SK-N-SH (cell line): ENCODE results near the gene MGST1. TPM values are rescaled to one million over a fixed set of nuclear protein-coding genes. Genes with fewer than 3 reads are reported as not detected.

Experiments
- CTCF ChIA-PET: fragments of 300-600, 350-600 bp; formaldehyde crosslinking; extraction: SDS; loops from one replicate; lab custom pipeline; 2021; lab: Yijun Ruan, JAX
- POLR2A ChIA-PET: fragments of 350-600 bp; sonication (Branson Sonifier 250); formaldehyde crosslinking; extraction: SDS; loops from one replicate; lab custom pipeline; 2020; ENCODE audit warnings: antibody characterized with exemption, inconsistent platforms; lab: Yijun Ruan, JAX
- DNase-seq: peaks from one replicate; pipeline ENCODE4 v3.0.0; 2012
- H2AFZ ChIP-seq: fragments of 200-600 bp; sonication (generic); 2 replicates; pipeline ENCODE4 v1.8.1; 2016; ENCODE audit warnings: antibody characterized with exemption, mild to moderate bottlenecking, low read depth
- H3F3A ChIP-seq: fragments of 200-600 bp; sonication (generic); replicated peaks from 2 replicates; pipeline ENCODE3; 2016; ENCODE audit warnings: antibody characterized with exemption, mild to moderate bottlenecking; ENCODE audit not compliant: insufficient read depth
- H3K27ac ChIP-seq, 2 experiments: fragments of 200-500 bp in 1 of 2; fragments of 200-600 bp in 1 of 2; sonication (Bioruptor generic) in 1 of 2; sonication (generic), shearing (Covaris generic) in 1 of 2; 2 replicates each; pipeline versions ENCODE4 v1.5.1 to v1.6.1; 2014 to 2016; ENCODE audit warnings: low read depth in 2 of 2, inconsistent platforms in 1 of 2, low read length in 1 of 2, mild to moderate bottlenecking in 1 of 2, mixed read lengths in 1 of 2
- H3K27me3 ChIP-seq: fragments of 200-600 bp; sonication (generic), shearing (Covaris generic); 2 replicates; pipeline ENCODE4 v1.6.1; 2016; ENCODE audit warnings: mixed run types; ENCODE audit not compliant: insufficient read depth
- H3K36me3 ChIP-seq, 2 experiments: fragments of 200-500 bp in 1 of 2; fragments of 200-600 bp in 1 of 2; sonication (Bioruptor generic) in 1 of 2; sonication (generic) in 1 of 2; replicated peaks in 1 of 2; 2 replicates each; pipeline versions ENCODE3 to v1.5.1; 2014 to 2016; ENCODE audit warnings: low read length in 1 of 2, mild to moderate bottlenecking in 1 of 2; ENCODE audit not compliant: insufficient read depth in 2 of 2, control insufficient read depth in 1 of 2
- H3K4me1 ChIP-seq, 2 experiments: fragments of 200-500 bp in 1 of 2; fragments of 200-600 bp in 1 of 2; sonication (Bioruptor generic) in 1 of 2; sonication (generic), shearing (Covaris generic) in 1 of 2; 2 replicates each; pipeline versions ENCODE4 v1.5.1 to v1.6.1; 2014 to 2016; ENCODE audit warnings: low read depth in 1 of 2, low read length in 1 of 2, mixed run types in 1 of 2; ENCODE audit not compliant: insufficient read depth in 2 of 2, control insufficient read depth in 1 of 2
- H3K4me2 ChIP-seq: fragments of 200-600 bp; sonication (generic), shearing (Covaris generic); 2 replicates; pipeline ENCODE4 v1.6.1; 2017; ENCODE audit warnings: mixed run types
- H3K4me3 ChIP-seq, 2 experiments: fragments of 200-500 bp in 1 of 2; fragments of 200-600 bp in 1 of 2; sonication (Bioruptor generic) in 1 of 2; sonication (generic), shearing (Covaris generic) in 1 of 2; 2 replicates each; pipeline versions ENCODE4 v1.5.1 to v1.8.1; 2014 to 2016; ENCODE audit warnings: low read depth in 2 of 2, inconsistent platforms in 1 of 2, low read length in 1 of 2, mild to moderate bottlenecking in 1 of 2, mixed read lengths in 1 of 2, moderate library complexity in 1 of 2
- H3K79me2 ChIP-seq: fragments of 200-600 bp; sonication (generic); 2 replicates; pipeline ENCODE4 v1.8.1; 2017; ENCODE audit warnings: mild to moderate bottlenecking; ENCODE audit not compliant: insufficient read depth
- H3K9ac ChIP-seq: fragments of 200-600 bp; sonication (generic); 2 replicates; pipeline ENCODE4 v1.6.1; 2017; ENCODE audit warnings: mixed run types
- H3K9me2 ChIP-seq: fragments of 200-600 bp; sonication (generic); 2 replicates; pipeline ENCODE4 v1.6.1; 2017; ENCODE audit warnings: mixed run types
- H3K9me3 ChIP-seq: fragments of 200-600 bp; sonication (generic); 2 replicates; pipeline ENCODE4 v1.6.1; 2017; ENCODE audit warnings: mixed run types, mild to moderate bottlenecking, moderate library complexity
- H4K20me1 ChIP-seq: fragments of 200-600 bp; sonication (generic); 2 replicates; pipeline ENCODE4 v1.6.1; 2017; ENCODE audit warnings: mild to moderate bottlenecking, mixed run types; ENCODE audit not compliant: insufficient read depth
- CHD2 ChIP-seq: fragments of 150-350 bp; IDR thresholded peaks from 2 replicates; pipeline ENCODE4 v1.6.1; 2018; ENCODE audit warnings: low read length; ENCODE audit not compliant: partially characterized antibody
- ELF1 ChIP-seq: IDR thresholded peaks from 2 replicates; pipeline ENCODE4 v1.4.0; 2012
- FOSL2 ChIP-seq: IDR thresholded peaks from 2 replicates; pipeline ENCODE4 v1.4.0; 2012; ENCODE audit warnings: low read depth, mild to moderate bottlenecking, moderate library complexity, borderline replicate concordance
- FOXJ3 ChIP-seq: sonication (generic); formaldehyde crosslinking; IDR thresholded peaks from 2 replicates; pipeline ENCODE4 v1.5.1; 2020; ENCODE audit warnings: mild to moderate bottlenecking, missing genetic modification reagents
- FOXM1 ChIP-seq: IDR thresholded peaks from 2 replicates; pipeline ENCODE4 v1.4.0; 2012; ENCODE audit warnings: low read depth, mild to moderate bottlenecking
- GABPA ChIP-seq: IDR thresholded peaks from 2 replicates; pipeline ENCODE4 v1.4.0; 2012; ENCODE audit warnings: low read depth, mild to moderate bottlenecking
- GATA2 ChIP-seq: sonication (generic); formaldehyde crosslinking; IDR thresholded peaks from 2 replicates; pipeline ENCODE4 v1.5.0; 2020; ENCODE audit warnings: mild to moderate bottlenecking, missing genetic modification reagents
- JUND ChIP-seq: IDR thresholded peaks from 2 replicates; pipeline ENCODE4 v1.4.0; 2012
- NRF1 ChIP-seq: IDR thresholded peaks from 2 replicates; pipeline ENCODE4 v1.6.1; 2012; ENCODE audit warnings: low read depth, mild to moderate bottlenecking, low read length
- PBX3 ChIP-seq: IDR thresholded peaks from 2 replicates; pipeline ENCODE4; 2012
- RAD21 ChIP-seq: IDR thresholded peaks from 2 replicates; pipeline ENCODE4 v1.6.1; 2012; ENCODE audit warnings: mild to moderate bottlenecking, low read length
- RXRA ChIP-seq: IDR thresholded peaks from 2 replicates; pipeline ENCODE4 v1.4.0; 2012; ENCODE audit warnings: low read depth, mild to moderate bottlenecking, borderline replicate concordance
- SIN3A ChIP-seq: IDR thresholded peaks from 2 replicates; pipeline ENCODE4 v1.6.1; 2012; ENCODE audit warnings: low read depth, mild to moderate bottlenecking, low read length, moderate library complexity, borderline replicate concordance
- SMC3 ChIP-seq: IDR thresholded peaks from 2 replicates; pipeline ENCODE4 v1.6.1; 2012; ENCODE audit warnings: low read depth, low read length, improper control_type of control experiment
- TCF12 ChIP-seq: IDR thresholded peaks from 2 replicates; pipeline ENCODE4 v1.4.0; 2012
- TEAD4 ChIP-seq: IDR thresholded peaks from 2 replicates; pipeline ENCODE4 v1.4.0; 2012; ENCODE audit warnings: mild to moderate bottlenecking, borderline replicate concordance; ENCODE audit not compliant: insufficient read depth
- USF1 ChIP-seq: IDR thresholded peaks from 2 replicates; pipeline ENCODE4 v1.4.0; 2012; ENCODE audit warnings: low read depth, borderline replicate concordance
- USF2 ChIP-seq: fragments of 150-350 bp; IDR thresholded peaks from 2 replicates; pipeline ENCODE4 v1.6.1; 2017; ENCODE audit warnings: antibody characterized with exemption, low read length, low read depth, borderline replicate concordance
- YY1 ChIP-seq: IDR thresholded peaks from 2 replicates; pipeline ENCODE4 v1.4.0; 2012; ENCODE audit warnings: low read depth, mild to moderate bottlenecking
- WGBS: methylation state at CpG from one replicate; pipeline ENCODE4 v1.1.6; 2017; ENCODE audit warnings: low lambda C conversion rate; 5-methylcytosine and 5-hydroxymethylcytosine counted together
- polyA plus RNA-seq, 3 experiments: library from polyadenylated mRNA; depleted of rRNA; stranded (reverse); fragments of >200 nt; gene quantifications; 2 replicates each; pipeline ENCODE4 v1.2.3, GENCODE V29; 2012
- TF ChIP-seq, protein P1 (sequence below): fragments of 200-600 bp; sonication (generic); IDR thresholded peaks from 2 replicates; pipeline ENCODE4 v1.6.1; 2017; ENCODE audit warnings: antibody characterized with exemption, mild to moderate bottlenecking, moderate library complexity
- TF ChIP-seq, protein P2 (sequence below): fragments of 150-350 bp; IDR thresholded peaks from 2 replicates; pipeline ENCODE4 v1.6.1; 2016; ENCODE audit warnings: mild to moderate bottlenecking, low read depth, low read length
- TF ChIP-seq, protein P3 (sequence below): IDR thresholded peaks from 2 replicates; pipeline ENCODE4 v1.4.0; 2012; ENCODE audit warnings: low read depth, borderline replicate concordance
- TF ChIP-seq, protein P4 (sequence below): IDR thresholded peaks from 2 replicates; pipeline ENCODE4 v1.4.0; 2012; ENCODE audit warnings: low read depth

Gene MGST1
- polyA plus RNA-seq, 1 of the 3 experiments (the other 2 are of a cell fraction) = 4.8 TPM

GRCh38 chr12:16324772-16325171 lies 22.7 kb upstream of the MGST1 start:
- no peaks in the 10 kb centered on the region for H3F3A ChIP-seq
- WGBS = 37% methylated on average over 3 of the region's 3 CpGs
- no peaks in the 10 kb centered on the region for H4K20me1 ChIP-seq
- CTCF ChIA-PET = no interaction called here
- H3K4me1 ChIP-seq = no peaks in the 10 kb centered on the region
- H3K9ac ChIP-seq = no peak overlapping the region
- no peaks in the 10 kb centered on the region for H3K27me3 ChIP-seq
- H3K9me3 ChIP-seq = no peaks in the 10 kb centered on the region
- TF ChIP-seq FOXM1 = no peak
- no peak for TF ChIP-seq TCF12
- no peak for TF ChIP-seq ELF1
- no peak for TF ChIP-seq USF1
- TF ChIP-seq JUND = no peak
- no peak for TF ChIP-seq GATA2 (CRISPR knock-in tag)
- TF ChIP-seq TEAD4 = no peak
- no peak overlapping the region for H3K27ac ChIP-seq
- no peaks in the 10 kb centered on the region for H3K9me2 ChIP-seq
- H2AFZ ChIP-seq = no peak overlapping the region
- H3K79me2 ChIP-seq = no peaks in the 10 kb centered on the region
- POLR2A ChIA-PET = no interaction called here
- DNase-seq = no peak
- H3K4me3 ChIP-seq = no peak overlapping the region
- no peak overlapping the region for H3K4me2 ChIP-seq
- no peaks in the 10 kb centered on the region for H3K36me3 ChIP-seq

GRCh38 chr12:16325426-16325825 lies 22.0 kb upstream of the MGST1 start:
- Histone ChIP-seq H3F3A (no peaks in the 10 kb centered on the region), H3K4me3 (no peak overlapping the region), H3K36me3 (no peaks in the 10 kb centered on the region), H3K4me2 (no peak overlapping the region), H3K9me3 (no peaks in the 10 kb centered on the region), H2AFZ (no peak overlapping the region), H3K27me3 (no peaks in the 10 kb centered on the region), H4K20me1 (no peaks in the 10 kb centered on the region), H3K9ac (no peak overlapping the region), H3K79me2 (no peaks in the 10 kb centered on the region), H3K4me1 (no peaks in the 10 kb centered on the region), H3K9me2 (no peaks in the 10 kb centered on the region), H3K27ac (no peak overlapping the region)
- WGBS = 6% methylated on average over 3 of the region's 3 CpGs
- DNase-seq = no peak
- CTCF ChIA-PET = no interaction called here
- POLR2A ChIA-PET = no interaction called here
- TF ChIP-seq GABPA = no peak
- no peak for TF ChIP-seq USF2
- no peak for TF ChIP-seq CHD2
- no peak for TF ChIP-seq SMC3
- no peak for TF ChIP-seq GATA2 (CRISPR knock-in tag)
- no peak for TF ChIP-seq RXRA
- TF ChIP-seq, protein P1, sequence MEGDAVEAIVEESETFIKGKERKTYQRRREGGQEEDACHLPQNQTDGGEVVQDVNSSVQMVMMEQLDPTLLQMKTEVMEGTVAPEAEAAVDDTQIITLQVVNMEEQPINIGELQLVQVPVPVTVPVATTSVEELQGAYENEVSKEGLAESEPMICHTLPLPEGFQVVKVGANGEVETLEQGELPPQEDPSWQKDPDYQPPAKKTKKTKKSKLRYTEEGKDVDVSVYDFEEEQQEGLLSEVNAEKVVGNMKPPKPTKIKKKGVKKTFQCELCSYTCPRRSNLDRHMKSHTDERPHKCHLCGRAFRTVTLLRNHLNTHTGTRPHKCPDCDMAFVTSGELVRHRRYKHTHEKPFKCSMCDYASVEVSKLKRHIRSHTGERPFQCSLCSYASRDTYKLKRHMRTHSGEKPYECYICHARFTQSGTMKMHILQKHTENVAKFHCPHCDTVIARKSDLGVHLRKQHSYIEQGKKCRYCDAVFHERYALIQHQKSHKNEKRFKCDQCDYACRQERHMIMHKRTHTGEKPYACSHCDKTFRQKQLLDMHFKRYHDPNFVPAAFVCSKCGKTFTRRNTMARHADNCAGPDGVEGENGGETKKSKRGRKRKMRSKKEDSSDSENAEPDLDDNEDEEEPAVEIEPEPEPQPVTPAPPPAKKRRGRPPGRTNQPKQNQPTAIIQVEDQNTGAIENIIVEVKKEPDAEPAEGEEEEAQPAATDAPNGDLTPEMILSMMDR = no peak
- TF ChIP-seq, protein P2, sequence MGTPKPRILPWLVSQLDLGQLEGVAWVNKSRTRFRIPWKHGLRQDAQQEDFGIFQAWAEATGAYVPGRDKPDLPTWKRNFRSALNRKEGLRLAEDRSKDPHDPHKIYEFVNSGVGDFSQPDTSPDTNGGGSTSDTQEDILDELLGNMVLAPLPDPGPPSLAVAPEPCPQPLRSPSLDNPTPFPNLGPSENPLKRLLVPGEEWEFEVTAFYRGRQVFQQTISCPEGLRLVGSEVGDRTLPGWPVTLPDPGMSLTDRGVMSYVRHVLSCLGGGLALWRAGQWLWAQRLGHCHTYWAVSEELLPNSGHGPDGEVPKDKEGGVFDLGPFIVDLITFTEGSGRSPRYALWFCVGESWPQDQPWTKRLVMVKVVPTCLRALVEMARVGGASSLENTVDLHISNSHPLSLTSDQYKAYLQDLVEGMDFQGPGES = no peak
- TF ChIP-seq FOXJ3 (CRISPR knock-in tag) = no peak
- TF ChIP-seq RAD21 = no peak
- TF ChIP-seq NRF1 = no peak
- TF ChIP-seq FOSL2 = no peak
- TF ChIP-seq, protein P3, sequence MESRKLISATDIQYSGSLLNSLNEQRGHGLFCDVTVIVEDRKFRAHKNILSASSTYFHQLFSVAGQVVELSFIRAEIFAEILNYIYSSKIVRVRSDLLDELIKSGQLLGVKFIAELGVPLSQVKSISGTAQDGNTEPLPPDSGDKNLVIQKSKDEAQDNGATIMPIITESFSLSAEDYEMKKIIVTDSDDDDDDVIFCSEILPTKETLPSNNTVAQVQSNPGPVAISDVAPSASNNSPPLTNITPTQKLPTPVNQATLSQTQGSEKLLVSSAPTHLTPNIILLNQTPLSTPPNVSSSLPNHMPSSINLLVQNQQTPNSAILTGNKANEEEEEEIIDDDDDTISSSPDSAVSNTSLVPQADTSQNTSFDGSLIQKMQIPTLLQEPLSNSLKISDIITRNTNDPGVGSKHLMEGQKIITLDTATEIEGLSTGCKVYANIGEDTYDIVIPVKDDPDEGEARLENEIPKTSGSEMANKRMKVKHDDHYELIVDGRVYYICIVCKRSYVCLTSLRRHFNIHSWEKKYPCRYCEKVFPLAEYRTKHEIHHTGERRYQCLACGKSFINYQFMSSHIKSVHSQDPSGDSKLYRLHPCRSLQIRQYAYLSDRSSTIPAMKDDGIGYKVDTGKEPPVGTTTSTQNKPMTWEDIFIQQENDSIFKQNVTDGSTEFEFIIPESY = no peak
- no peak for TF ChIP-seq FOXM1
- TF ChIP-seq, protein P4, sequence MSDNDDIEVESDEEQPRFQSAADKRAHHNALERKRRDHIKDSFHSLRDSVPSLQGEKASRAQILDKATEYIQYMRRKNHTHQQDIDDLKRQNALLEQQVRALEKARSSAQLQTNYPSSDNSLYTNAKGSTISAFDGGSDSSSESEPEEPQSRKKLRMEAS = no peak
- no peak for TF ChIP-seq PBX3
- TF ChIP-seq SIN3A = no peak
- TF ChIP-seq YY1 = no peak
